C4-2B (cell line): ENCODE data around the gene C1orf50.

Source experiments
- ZFX ChIP-seq: fragments of 450-650 bp; IDR thresholded peaks from 2 replicates; pipeline ENCODE4 v1.6.1; 2017
- TF ChIP-seq, protein P1 (sequence below): fragments of 450-650 bp; conservative IDR thresholded peaks from 2 replicates; pipeline ENCODE4 v1.5.1; 2017; ENCODE audit warnings: mild to moderate bottlenecking

DNA sequence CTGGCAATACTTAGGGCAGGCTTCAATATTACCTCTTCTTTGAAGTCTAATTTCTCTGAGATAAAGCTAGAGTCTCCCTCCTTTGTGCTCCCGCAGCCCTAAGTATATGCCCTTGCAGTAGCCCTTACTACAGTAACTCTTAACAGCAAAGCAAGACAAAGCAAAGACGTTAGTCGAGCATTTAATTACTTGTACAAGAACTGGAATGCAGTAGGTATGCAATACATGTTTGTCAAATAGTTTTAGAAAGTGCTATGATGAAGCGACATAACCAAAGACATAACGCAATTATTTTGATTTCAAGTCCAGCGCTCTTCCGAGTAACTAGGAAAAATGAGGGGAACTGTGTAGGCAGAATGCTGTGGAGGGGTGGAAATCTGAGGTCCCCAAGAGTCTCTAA, 1.8 kb upstream of the C1orf50 start:
- TF ChIP-seq, protein P1, sequence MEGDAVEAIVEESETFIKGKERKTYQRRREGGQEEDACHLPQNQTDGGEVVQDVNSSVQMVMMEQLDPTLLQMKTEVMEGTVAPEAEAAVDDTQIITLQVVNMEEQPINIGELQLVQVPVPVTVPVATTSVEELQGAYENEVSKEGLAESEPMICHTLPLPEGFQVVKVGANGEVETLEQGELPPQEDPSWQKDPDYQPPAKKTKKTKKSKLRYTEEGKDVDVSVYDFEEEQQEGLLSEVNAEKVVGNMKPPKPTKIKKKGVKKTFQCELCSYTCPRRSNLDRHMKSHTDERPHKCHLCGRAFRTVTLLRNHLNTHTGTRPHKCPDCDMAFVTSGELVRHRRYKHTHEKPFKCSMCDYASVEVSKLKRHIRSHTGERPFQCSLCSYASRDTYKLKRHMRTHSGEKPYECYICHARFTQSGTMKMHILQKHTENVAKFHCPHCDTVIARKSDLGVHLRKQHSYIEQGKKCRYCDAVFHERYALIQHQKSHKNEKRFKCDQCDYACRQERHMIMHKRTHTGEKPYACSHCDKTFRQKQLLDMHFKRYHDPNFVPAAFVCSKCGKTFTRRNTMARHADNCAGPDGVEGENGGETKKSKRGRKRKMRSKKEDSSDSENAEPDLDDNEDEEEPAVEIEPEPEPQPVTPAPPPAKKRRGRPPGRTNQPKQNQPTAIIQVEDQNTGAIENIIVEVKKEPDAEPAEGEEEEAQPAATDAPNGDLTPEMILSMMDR, result no peak
- no peak for TF ChIP-seq ZFX
